HG02798 (cell line): ENCODE results near the gene LRG1.
"Not testable (repeated sequence)": the region's sequence is repeated elsewhere in the genome, so short reads cannot be mapped to it uniquely, and the experiment has no call there.

Experiments
- ATAC-seq: cut with Tn5 transposase; IDR thresholded peaks from one replicate; pipeline ENCODE4 v1.9.1; 2021; ENCODE audit warnings: mild to moderate bottlenecking; ENCODE audit not compliant: unreplicated experiment, poor library complexity

The LRG1 gene

GRCh38 chr19:4553775-4554174 is 13.9 kb upstream of the LRG1 start:
- no peak for ATAC-seq

- ATAC-seq, result no peak
Measured at GRCh38 chr19:4553092-4553695, 13.4 kb upstream of the LRG1 start.

- no peak for ATAC-seq
Measured at GRCh38 chr19:4552525-4552819, 12.6 kb upstream of the LRG1 start.

- ATAC-seq, result no peak
Measured at GRCh38 chr19:4550479-4551050, 10.7 kb upstream of the LRG1 start.

GRCh38 chr19:4550018-4550417 is 10.2 kb upstream of the LRG1 start:
- ATAC-seq, result no peak

- ATAC-seq, result no peak
Measured at GRCh38 chr19:4548238-4548584, 8.4 kb upstream of the LRG1 start.

GRCh38 chr19:4547303-4548237 is 7.7 kb upstream of the LRG1 start:
- no peak for ATAC-seq

GRCh38 chr19:4543842-4544647 is 4.2 kb upstream of the LRG1 start:
- no peak for ATAC-seq

GRCh38 chr19:4542896-4543841 is 3.3 kb upstream of the LRG1 start:
- no peak for ATAC-seq

- ATAC-seq, result not testable (repeated sequence)
Measured at GRCh38 chr19:4541806-4542145, 1.9 kb upstream of the LRG1 start.

- no peak for ATAC-seq
Measured at GRCh38 chr19:4541114-4541805, 1.4 kb upstream of the LRG1 start.

- no peak for ATAC-seq
Measured at GRCh38 chr19:4539169-4539692, 605 bp downstream of the LRG1 start.

- ATAC-seq, result no peak
Measured at GRCh38 chr19:4538601-4538954, 1.3 kb downstream of the LRG1 start.

GRCh38 chr19:4537953-4538600 is 1.8 kb downstream of the LRG1 start:
- ATAC-seq, result no peak

GRCh38 chr19:4536798-4537197 is 3.0 kb downstream of the LRG1 start:
- ATAC-seq, result no peak

GRCh38 chr19:4534836-4535658 is 4.8 kb downstream of the LRG1 start, which contains the start of gene PLIN5:
TSS of gene PLIN5 (minus strand) at chr19:4535224. CDS start at chr19:4534074, 1,150 bp downstream.
- no peak for ATAC-seq

- no peak for ATAC-seq
Measured at GRCh38 chr19:4533835-4534424, 5.9 kb downstream of the LRG1 start.
